BE2C (cell line): ENCODE data around the gene PIK3R5.

Experiments used
- DNase-seq: peaks from one replicate; pipeline ENCODE4 v3.0.0-alpha.2; 2020
- H3K27me3 ChIP-seq: fragments of 250-450 bp; sonication (Bioruptor Pico); 2 replicates; pipeline ENCODE4 v1.5.1; 2020; ENCODE audit warnings: mild to moderate bottlenecking
- H3K36me3 ChIP-seq: fragments of 250-450 bp; sonication (Bioruptor Pico); 2 replicates; pipeline ENCODE4 v1.5.1; 2020; ENCODE audit warnings: mild to moderate bottlenecking
- H3K4me1 ChIP-seq: fragments of 250-450 bp; sonication (Bioruptor Pico); 2 replicates; pipeline ENCODE4 v1.5.1; 2020
- H3K4me3 ChIP-seq: 2 replicates; pipeline ENCODE4 v1.5.1; 2011; ENCODE audit warnings: low read depth, low read length
- H3K9me3 ChIP-seq: fragments of 250-450 bp; sonication (Bioruptor Pico); 2 replicates; pipeline ENCODE4 v1.5.1; 2020
- CTCF ChIP-seq: IDR thresholded peaks from 2 replicates; pipeline ENCODE4 v1.5.1; 2012; ENCODE audit warnings: mild to moderate bottlenecking, low read depth, low read length

The PIK3R5 gene

GRCh38 chr17:8879410-8879809, 86.1 kb downstream of the PIK3R5 start:
- H3K4me1 ChIP-seq = no peaks in the 10 kb centered on the region
- no peaks in the 10 kb centered on the region for H3K36me3 ChIP-seq
- no peak overlapping the region for H3K4me3 ChIP-seq
- H3K27me3 ChIP-seq = peaks cover 3% of the 10 kb centered on the region; the same call in 1 of the 2 replicates
- H3K9me3 ChIP-seq = no peaks in the 10 kb centered on the region
- no peak for TF ChIP-seq CTCF
- DNase-seq = no peak

GRCh38 chr17:8877984-8878383, 87.5 kb downstream of the PIK3R5 start:
- Histone ChIP-seq H3K27me3 (peaks cover 6% of the 10 kb centered on the region; the same call in 1 of the 2 replicates), H3K9me3 (no peaks in the 10 kb centered on the region), H3K36me3 (no peaks in the 10 kb centered on the region), H3K4me3 (no peak overlapping the region), H3K4me1 (no peaks in the 10 kb centered on the region)
- TF ChIP-seq CTCF = no peak
- DNase-seq = no peak

- peaks cover 6% of the 10 kb centered on the region; the same call in 1 of the 2 replicates for H3K27me3 ChIP-seq
- DNase-seq = no peak
Measured at GRCh38 chr17:8875957-8876356, 89.5 kb downstream of the PIK3R5 start.

GRCh38 chr17:8875436-8875835, 90.1 kb downstream of the PIK3R5 start:
- no peak for DNase-seq
- H3K9me3 ChIP-seq = no peaks in the 10 kb centered on the region
- H3K4me3 ChIP-seq = no peak overlapping the region
- no peaks in the 10 kb centered on the region for H3K4me1 ChIP-seq
- H3K27me3 ChIP-seq = peaks cover 6% of the 10 kb centered on the region; the same call in 1 of the 2 replicates
- no peak for TF ChIP-seq CTCF
- H3K36me3 ChIP-seq = no peaks in the 10 kb centered on the region

More at GRCh38 chr17:8875957-8876356, 89.5 kb downstream of the PIK3R5 start:
- TF ChIP-seq CTCF = no peak
- H3K4me3 ChIP-seq = no peak overlapping the region
- no peaks in the 10 kb centered on the region for H3K36me3 ChIP-seq
- H3K9me3 ChIP-seq = no peaks in the 10 kb centered on the region
- no peaks in the 10 kb centered on the region for H3K4me1 ChIP-seq

GRCh38 chr17:8873801-8874715, 91.4 kb downstream of the PIK3R5 start:
- H3K4me3 ChIP-seq = no peak overlapping the region
- no peak for TF ChIP-seq CTCF
- no peaks in the 10 kb centered on the region for H3K9me3 ChIP-seq
- H3K4me1 ChIP-seq = no peaks in the 10 kb centered on the region
- no peak for DNase-seq
- H3K36me3 ChIP-seq = no peaks in the 10 kb centered on the region
- H3K27me3 ChIP-seq = peaks cover 6% of the 10 kb centered on the region; the same call in 1 of the 2 replicates

- no peaks in the 10 kb centered on the region for H3K9me3 ChIP-seq
- 0 out of 2 replicates have a peak, but pooled peaks cover 3% of the 10 kb centered on the region for H3K27me3 ChIP-seq
- no peaks in the 10 kb centered on the region for H3K36me3 ChIP-seq
- TF ChIP-seq CTCF = no peak
- no peak for DNase-seq
- no peak overlapping the region for H3K4me3 ChIP-seq
- H3K4me1 ChIP-seq = no peaks in the 10 kb centered on the region
Measured at GRCh38 chr17:8872705-8873435, 92.6 kb downstream of the PIK3R5 start.
